CD4-positive, alpha-beta T cell treated with Interleukin-1 beta for 1 hour (primary cell): ENCODE measurements around the gene HRC.
"Not testable (repeated sequence)": the region's sequence is repeated elsewhere in the genome, so short reads cannot be mapped to it uniquely, and the experiment has no call there.

ENCODE experiments used
- DNase-seq, 2 donors: peaks; one replicate each; pipeline ENCODE4 v3.0.0-alpha.2; 2020 to 2022

The HRC gene

GRCh38 chr19:49133621-49134454, 21.4 kb downstream of the HRC start:
- peak; percentile 50 to 58 for DNase-seq

- peak; percentile 42 to 45 for DNase-seq
These were observed 22.1 kb downstream of the HRC start for GRCh38 chr19:49132974-49133609.

- no peak for DNase-seq
These were observed 24.9 kb downstream of the HRC start for GRCh38 chr19:49130325-49130724.

GRCh38 chr19:49129238-49129583, 26.0 kb downstream of the HRC start:
- DNase-seq = no peak

- no peak for DNase-seq
These were observed 26.5 kb downstream of the HRC start for GRCh38 chr19:49128545-49129237.

GRCh38 chr19:49127674-49128544, 27.3 kb downstream of the HRC start:
- DNase-seq = peak; percentile 95 to 96

GRCh38 chr19:49127225-49127624, 28.0 kb downstream of the HRC start:
- not testable (repeated sequence) for DNase-seq

- DNase-seq = no peak
These were observed 28.6 kb downstream of the HRC start for GRCh38 chr19:49126575-49126974.

GRCh38 chr19:49125025-49125731, 30.0 kb downstream of the HRC start:
- DNase-seq = no peak

- DNase-seq = not testable (repeated sequence)
These were observed 31.9 kb downstream of the HRC start for GRCh38 chr19:49123285-49123684.

GRCh38 chr19:49121841-49122240, 33.4 kb downstream of the HRC start:
- not testable (repeated sequence) for DNase-seq

GRCh38 chr19:49120868-49121267, 34.3 kb downstream of the HRC start:
- no peak for DNase-seq

- no peak for DNase-seq
These were observed 34.9 kb downstream of the HRC start for GRCh38 chr19:49120325-49120683.

- DNase-seq = peak; percentile 12 to 35
These were observed 35.5 kb downstream of the HRC start, which contains the start of gene PPFIA3 for GRCh38 chr19:49119411-49120324. PPFIA3 (plus strand) TSS chr19:49119544; CDS start chr19:49127874, 8,330 bp downstream.

- peak; percentile 96 to 97 for DNase-seq
These were observed 36.4 kb downstream of the HRC start, which contains the start of gene C19orf73 for GRCh38 chr19:49118565-49119410. C19orf73 (minus strand) TSS chr19:49119143; CDS start chr19:49119022, 121 bp downstream.

GRCh38 chr19:49117677-49118564, 37.3 kb downstream of the HRC start:
- no peak for DNase-seq

GRCh38 chr19:49116544-49116943, 38.7 kb downstream of the HRC start:
- DNase-seq = peak in 1 of 2 donors; percentile 19

GRCh38 chr19:49114630-49115363, 40.4 kb downstream of the HRC start:
- DNase-seq = peak; percentile 52 to 55
